ENCODE results near the gene SPTBN1. TPM values are rescaled to one million over a fixed set of nuclear protein-coding genes. Genes with fewer than 3 reads are reported as not detected.

SPTBN1 gene
- total and polyA plus RNA-seq, 2 experiments from 2014 or later = 58.1 to 204 TPM

GRCh38 chr2:54675281-54675680 lies 219.2 kb downstream of the SPTBN1 start:
- no peak overlapping the region for H2AFZ ChIP-seq
- Mint-ChIP-seq H3K36me3 (ENCODE audit: low read depth) (peaks cover 9% of the 10 kb centered on the region; the same call in 2 of the 3 replicates), H3K27ac (no peak overlapping the region), H3K27me3 (ENCODE audit: insufficient read depth, low read depth, poor library complexity) (peaks cover 7% of the 10 kb centered on the region), H3K9me3 (no peaks in the 10 kb centered on the region), H3K4me3 (no peak overlapping the region), H3K4me1 (peaks cover 16% of the 10 kb centered on the region)
- TF ChIP-seq ZNF462 (CRISPR knock-in tag; IDR thresholded peaks at IDR 0.05) (no peak), CREB1 (CRISPR knock-in tag; IDR thresholded peaks at IDR 0.05; ENCODE audit: low read depth) (no peak), REST (IDR thresholded peaks at IDR 0.05; ENCODE audit: unreplicated experiment) (no peak), EZH2 (IDR thresholded peaks at IDR 0.05; ENCODE audit: low read depth, unreplicated experiment) (no peak), STAT1 (IDR thresholded peaks at IDR 0.05; ENCODE audit: unreplicated experiment) (no peak), NANOG (IDR thresholded peaks at IDR 0.05; ENCODE audit: borderline replicate concordance) (no peak), ETS1 (IDR thresholded peaks at IDR 0.05) (no peak), ZNF114 (CRISPR knock-in tag; IDR thresholded peaks at IDR 0.05) (no peak), EZH2phosphoT487 (IDR thresholded peaks at IDR 0.05; ENCODE audit: unreplicated experiment) (no peak), ZNF331 (CRISPR knock-in tag; IDR thresholded peaks at IDR 0.05; ENCODE audit: low read depth) (no peak), POLR2AphosphoS5 (IDR thresholded peaks at IDR 0.05; ENCODE audit: low read depth) (no peak), JUNB (IDR thresholded peaks at IDR 0.05; ENCODE audit: unreplicated experiment) (no peak)
- TF ChIP-seq, protein P1, sequence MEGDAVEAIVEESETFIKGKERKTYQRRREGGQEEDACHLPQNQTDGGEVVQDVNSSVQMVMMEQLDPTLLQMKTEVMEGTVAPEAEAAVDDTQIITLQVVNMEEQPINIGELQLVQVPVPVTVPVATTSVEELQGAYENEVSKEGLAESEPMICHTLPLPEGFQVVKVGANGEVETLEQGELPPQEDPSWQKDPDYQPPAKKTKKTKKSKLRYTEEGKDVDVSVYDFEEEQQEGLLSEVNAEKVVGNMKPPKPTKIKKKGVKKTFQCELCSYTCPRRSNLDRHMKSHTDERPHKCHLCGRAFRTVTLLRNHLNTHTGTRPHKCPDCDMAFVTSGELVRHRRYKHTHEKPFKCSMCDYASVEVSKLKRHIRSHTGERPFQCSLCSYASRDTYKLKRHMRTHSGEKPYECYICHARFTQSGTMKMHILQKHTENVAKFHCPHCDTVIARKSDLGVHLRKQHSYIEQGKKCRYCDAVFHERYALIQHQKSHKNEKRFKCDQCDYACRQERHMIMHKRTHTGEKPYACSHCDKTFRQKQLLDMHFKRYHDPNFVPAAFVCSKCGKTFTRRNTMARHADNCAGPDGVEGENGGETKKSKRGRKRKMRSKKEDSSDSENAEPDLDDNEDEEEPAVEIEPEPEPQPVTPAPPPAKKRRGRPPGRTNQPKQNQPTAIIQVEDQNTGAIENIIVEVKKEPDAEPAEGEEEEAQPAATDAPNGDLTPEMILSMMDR (conservative IDR thresholded peaks at IDR 0.05; ENCODE audit: low read depth in 2 of 2) = no peak
- H3K4me3 ChIP-seq = no peak overlapping the region
- no peaks in the 10 kb centered on the region for H3F3A ChIP-seq (replicated peaks; ENCODE audit: low read depth)
- no peaks in the 10 kb centered on the region for H3K9me2 ChIP-seq (ENCODE audit: insufficient read depth)
- H3K27ac ChIP-seq (ENCODE audit: low read depth) = no peak overlapping the region
- H3K79me2 ChIP-seq (replicated peaks; ENCODE audit: insufficient read depth) = no peaks in the 10 kb centered on the region
- H3K27me3 ChIP-seq (ENCODE audit: insufficient read depth) = no peaks in the 10 kb centered on the region
- no peak for ATAC-seq
- no peak for DNase-seq (ENCODE audit: low spot score)
- peaks cover 8% of the 10 kb centered on the region for H3K4me1 ChIP-seq (ENCODE audit: insufficient read depth)
- H3K4me2 ChIP-seq = no peak overlapping the region
- 0 out of 2 replicates have a peak, but pooled peaks cover 2% of the 10 kb centered on the region for H4K20me1 ChIP-seq (replicated peaks; ENCODE audit: insufficient read depth)
- H3K36me3 ChIP-seq (ENCODE audit: insufficient read depth) = no peaks in the 10 kb centered on the region

Data from GM23338 (cell line).